Mesenchymal stem cell (in vitro differentiated cells and primary cell): Measurements from ENCODE around the gene CCDC171.
"Not testable (repeated sequence)": the region's sequence is repeated elsewhere in the genome, so short reads cannot be mapped to it uniquely, and the experiment has no call there.

Experiments
- DNase-seq: peaks from one replicate; pipeline ENCODE4 v3.0.0-alpha.2; 2013
- H2AFZ ChIP-seq: one replicate; pipeline ENCODE4 v1.6.1; 2013; ENCODE audit warnings: low read depth, mild to moderate bottlenecking, control low read depth, inconsistent platforms, low read length, moderate library complexity
- H2AK5ac ChIP-seq: 2 replicates; pipeline ENCODE4 v1.6.1; 2013; ENCODE audit warnings: low read length, moderate library complexity, mild to moderate bottlenecking, inconsistent platforms; ENCODE audit not compliant: severe bottlenecking
- H2BK120ac ChIP-seq: one replicate; pipeline ENCODE4 v1.6.1; 2013; ENCODE audit warnings: low read depth, mild to moderate bottlenecking, inconsistent platforms, low read length, moderate library complexity
- H2BK12ac ChIP-seq, 2 experiments: one replicate each; pipeline ENCODE4 v1.6.1; 2013; ENCODE audit warnings: inconsistent platforms in 2 of 2, low read length in 2 of 2, mild to moderate bottlenecking in 2 of 2, moderate library complexity in 2 of 2, control low read depth in 1 of 2
- H2BK15ac ChIP-seq: one replicate; pipeline ENCODE4 v1.6.1; 2013; ENCODE audit warnings: mild to moderate bottlenecking, low read depth, inconsistent platforms; ENCODE audit not compliant: poor library complexity, severe bottlenecking
- H2BK5ac ChIP-seq: 2 replicates; pipeline ENCODE4 v1.6.1; 2013; ENCODE audit warnings: low read depth, mild to moderate bottlenecking, low read length, control low read depth, inconsistent platforms; ENCODE audit not compliant: poor library complexity, severe bottlenecking
- H3K14ac ChIP-seq, 2 experiments: one replicate each; pipeline ENCODE4 v1.6.1; 2013; ENCODE audit warnings: inconsistent platforms in 2 of 2, low read length in 2 of 2, control low read depth in 1 of 2, mild to moderate bottlenecking in 1 of 2, moderate library complexity in 1 of 2
- H3K18ac ChIP-seq, 2 experiments: one replicate each; pipeline ENCODE4 v1.6.1; 2013; ENCODE audit warnings: inconsistent platforms in 2 of 2, low read length in 2 of 2, control low read depth in 1 of 2, low read depth in 1 of 2, mild to moderate bottlenecking in 1 of 2
- H3K23ac ChIP-seq, 2 experiments: one replicate each; pipeline ENCODE4 v1.6.1; 2013; ENCODE audit warnings: inconsistent platforms in 2 of 2, low read length in 2 of 2, mild to moderate bottlenecking in 2 of 2, moderate library complexity in 2 of 2, control low read depth in 1 of 2
- H3K27ac ChIP-seq: 2 replicates; pipeline ENCODE4 v1.5.1; 2013; ENCODE audit warnings: mild to moderate bottlenecking, moderate library complexity, low read length, control low read depth, inconsistent platforms; ENCODE audit not compliant: poor library complexity, severe bottlenecking
- H3K27me3 ChIP-seq, 2 experiments: 2 replicates each; pipeline versions ENCODE4 v1.6.1 to v1.7.0; 2013; ENCODE audit warnings: low read length in 2 of 2, mild to moderate bottlenecking in 2 of 2, moderate library complexity in 2 of 2, control low read depth in 1 of 2, inconsistent platforms in 1 of 2; ENCODE audit not compliant: control insufficient read depth in 1 of 2, insufficient read depth in 1 of 2
- H3K36me3 ChIP-seq, 2 experiments: 2 replicates each; pipeline versions ENCODE4 v1.6.1 to v1.7.0; 2013; ENCODE audit warnings: low read length in 2 of 2, control low read depth in 1 of 2, inconsistent platforms in 1 of 2, low read depth in 1 of 2, mild to moderate bottlenecking in 1 of 2; ENCODE audit not compliant: insufficient read depth in 2 of 2, control insufficient read depth in 1 of 2
- H3K4ac ChIP-seq, 2 experiments: one replicate each; pipeline ENCODE4 v1.6.1; 2013; ENCODE audit warnings: inconsistent platforms in 2 of 2, low read length in 2 of 2, mild to moderate bottlenecking in 2 of 2, moderate library complexity in 2 of 2, control low read depth in 1 of 2, low read depth in 1 of 2
- H3K4me1 ChIP-seq: 2 replicates; pipeline ENCODE4 v1.6.1; 2013; ENCODE audit warnings: low read depth, low read length, control low read depth; ENCODE audit not compliant: control insufficient read depth, insufficient read depth
- H3K4me2 ChIP-seq: 2 replicates; pipeline ENCODE4 v1.6.1; 2013; ENCODE audit warnings: low read length, mild to moderate bottlenecking, inconsistent platforms; ENCODE audit not compliant: poor library complexity, severe bottlenecking
- H3K4me3 ChIP-seq, 2 experiments: 2 replicates each; pipeline versions ENCODE4 v1.5.1 to v1.7.0; 2013; ENCODE audit warnings: low read length in 2 of 2, mild to moderate bottlenecking in 2 of 2, control low read depth in 1 of 2, low read depth in 1 of 2; ENCODE audit not compliant: insufficient read depth in 1 of 2
- H3K79me1 ChIP-seq: replicated peaks from 2 replicates; pipeline ENCODE4 v1.6.1; 2013; ENCODE audit warnings: mild to moderate bottlenecking, control low read depth, low read length, inconsistent platforms; ENCODE audit not compliant: poor library complexity, severe bottlenecking
- H3K9ac ChIP-seq: 2 replicates; pipeline ENCODE4 v1.7.0; 2013; ENCODE audit warnings: mild to moderate bottlenecking, low read length, moderate library complexity
- H3K9me3 ChIP-seq: 2 replicates; pipeline ENCODE4 v1.7.0; 2013; ENCODE audit warnings: mild to moderate bottlenecking, low read length; ENCODE audit not compliant: control insufficient read depth
- H4K8ac ChIP-seq: one replicate; pipeline ENCODE4 v1.6.1; 2013; ENCODE audit warnings: inconsistent platforms, mild to moderate bottlenecking, low read length, moderate library complexity
- H4K91ac ChIP-seq: one replicate; pipeline ENCODE4 v1.6.1; 2013; ENCODE audit warnings: mild to moderate bottlenecking, low read length, inconsistent platforms
- WGBS: methylation state at CpG from one replicate; pipeline ENCODE4 v1.1.7; 2013; ENCODE audit warnings: mixed read lengths; 5-methylcytosine and 5-hydroxymethylcytosine counted together

Gene CCDC171

GRCh38 chr9:15525958-15526357 lies 26.9 kb upstream of the CCDC171 start:
- Histone ChIP-seq H3K4ac (no peak overlapping the region), H3K79me1 (no peaks in the 10 kb centered on the region), H4K91ac (no peak overlapping the region), H3K4me3 (no peak overlapping the region), H3K27me3 (no peaks in the 10 kb centered on the region), H3K4me2 (no peak overlapping the region), H3K14ac (no peak overlapping the region), H2AFZ (no peak overlapping the region), H4K8ac (no peak overlapping the region), H3K23ac (no peak overlapping the region), H3K4me1 (no peaks in the 10 kb centered on the region), H3K27ac (no peak overlapping the region), H3K9me3 (no peaks in the 10 kb centered on the region), H2AK5ac (no peak overlapping the region), H3K9ac (no peak overlapping the region), H2BK5ac (no peak overlapping the region), H2BK15ac (no peak overlapping the region), H2BK120ac (no peak overlapping the region), H2BK12ac (no peak overlapping the region), H3K36me3 (no peaks in the 10 kb centered on the region), H3K18ac (no peak overlapping the region)
- no peak for DNase-seq
- WGBS: no CpG with 5 or more reads among the region's 2 CpGs

GRCh38 chr9:15527035-15527434 lies 25.8 kb upstream of the CCDC171 start:
- H3K4me1 ChIP-seq, H2AFZ ChIP-seq, H3K23ac ChIP-seq, H3K4ac ChIP-seq, H2BK12ac ChIP-seq, H3K18ac ChIP-seq, H3K9me3 ChIP-seq, H4K8ac ChIP-seq, H3K4me3 ChIP-seq, H3K14ac ChIP-seq, H3K79me1 ChIP-seq, DNase-seq, H3K4me2 ChIP-seq, H3K27me3 ChIP-seq, H2BK15ac ChIP-seq, H2AK5ac ChIP-seq, H4K91ac ChIP-seq, H3K27ac ChIP-seq, H2BK120ac ChIP-seq, H3K9ac ChIP-seq, H2BK5ac ChIP-seq, H3K36me3 ChIP-seq: not testable (repeated sequence)
- 95% methylated on average over 4 of the region's 5 CpGs for WGBS

- Histone ChIP-seq H2AK5ac (no peak overlapping the region), H3K4me1 (no peaks in the 10 kb centered on the region), H3K23ac (no peak overlapping the region), H3K79me1 (no peaks in the 10 kb centered on the region), H3K4me2 (no peak overlapping the region), H4K91ac (no peak overlapping the region), H3K4me3 (no peak overlapping the region), H2BK15ac (no peak overlapping the region), H2BK5ac (peak overlapping the region; percentile 3), H3K9me3 (no peaks in the 10 kb centered on the region), H3K27ac (no peak overlapping the region), H3K36me3 (no peaks in the 10 kb centered on the region), H4K8ac (no peak overlapping the region), H3K14ac (no peak overlapping the region), H3K4ac (no peak overlapping the region), H3K18ac (no peak overlapping the region), H3K9ac (no peak overlapping the region), H2AFZ (no peak overlapping the region), H3K27me3 (no peaks in the 10 kb centered on the region), H2BK12ac (no peak overlapping the region), H2BK120ac (no peak overlapping the region)
- WGBS: 82% methylated on average over 4 of the region's 4 CpGs
- no peak for DNase-seq
These were observed 23.1 kb upstream of the CCDC171 start for GRCh38 chr9:15529566-15530324.

- WGBS: 83% methylated on average over 1 of the region's 1 CpG
- H3K4ac ChIP-seq: no peak overlapping the region
- H2AK5ac ChIP-seq: no peak overlapping the region
- peaks cover 1% of the 10 kb centered on the region for H3K4me1 ChIP-seq
- H2BK5ac ChIP-seq: no peak overlapping the region
- no peaks in the 10 kb centered on the region for H3K27me3 ChIP-seq
- H3K79me1 ChIP-seq: no peaks in the 10 kb centered on the region
- H4K8ac ChIP-seq: no peak overlapping the region
- H3K4me2 ChIP-seq: no peak overlapping the region
- H3K27ac ChIP-seq: no peak overlapping the region
- H2BK12ac ChIP-seq: no peak overlapping the region
- no peak overlapping the region for H3K9ac ChIP-seq
- H4K91ac ChIP-seq: no peak overlapping the region
- H2BK15ac ChIP-seq: no peak overlapping the region
- H3K36me3 ChIP-seq: no peaks in the 10 kb centered on the region
- no peak overlapping the region for H3K23ac ChIP-seq
- no peak for DNase-seq
- H3K9me3 ChIP-seq: no peaks in the 10 kb centered on the region
- H3K18ac ChIP-seq: no peak overlapping the region
- H3K14ac ChIP-seq: no peak overlapping the region
- H2AFZ ChIP-seq: no peak overlapping the region
- H3K4me3 ChIP-seq: no peak overlapping the region
- no peak overlapping the region for H2BK120ac ChIP-seq
These were observed 21.5 kb upstream of the CCDC171 start for GRCh38 chr9:15531380-15531779.
